HG03520 (cell line): Measurements from ENCODE around the gene ZNF414.
"Not testable (repeated sequence)": the region's sequence is repeated elsewhere in the genome, so short reads cannot be mapped to it uniquely, and the experiment has no call there.

Source experiments
- ATAC-seq: cut with Tn5 transposase; IDR thresholded peaks from one replicate; pipeline ENCODE4 v1.9.1; 2021; ENCODE audit warnings: mild to moderate bottlenecking, moderate library complexity; ENCODE audit not compliant: unreplicated experiment

The ZNF414 gene

DNA sequence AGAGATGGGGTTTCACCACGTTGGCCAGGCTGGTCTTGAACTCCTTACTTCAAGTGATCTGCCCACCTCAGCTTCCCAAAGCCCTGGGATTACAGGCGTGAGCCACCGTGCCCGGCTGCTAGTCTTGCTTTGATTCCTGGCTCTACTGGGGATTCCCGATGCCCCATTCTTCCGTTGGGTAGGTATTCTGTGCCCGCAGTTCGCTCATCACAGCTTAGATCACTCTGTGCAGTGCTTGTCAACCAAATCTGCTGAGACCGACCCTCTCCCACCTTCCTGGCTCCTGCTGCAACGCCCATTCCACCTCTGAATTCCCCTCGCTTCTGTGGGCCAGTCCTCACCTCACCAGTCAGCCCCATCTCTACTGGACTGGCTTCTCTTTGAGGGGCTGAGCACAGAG lies 4.6 kb upstream of the ZNF414 start:
- ATAC-seq: no peak

DNA sequence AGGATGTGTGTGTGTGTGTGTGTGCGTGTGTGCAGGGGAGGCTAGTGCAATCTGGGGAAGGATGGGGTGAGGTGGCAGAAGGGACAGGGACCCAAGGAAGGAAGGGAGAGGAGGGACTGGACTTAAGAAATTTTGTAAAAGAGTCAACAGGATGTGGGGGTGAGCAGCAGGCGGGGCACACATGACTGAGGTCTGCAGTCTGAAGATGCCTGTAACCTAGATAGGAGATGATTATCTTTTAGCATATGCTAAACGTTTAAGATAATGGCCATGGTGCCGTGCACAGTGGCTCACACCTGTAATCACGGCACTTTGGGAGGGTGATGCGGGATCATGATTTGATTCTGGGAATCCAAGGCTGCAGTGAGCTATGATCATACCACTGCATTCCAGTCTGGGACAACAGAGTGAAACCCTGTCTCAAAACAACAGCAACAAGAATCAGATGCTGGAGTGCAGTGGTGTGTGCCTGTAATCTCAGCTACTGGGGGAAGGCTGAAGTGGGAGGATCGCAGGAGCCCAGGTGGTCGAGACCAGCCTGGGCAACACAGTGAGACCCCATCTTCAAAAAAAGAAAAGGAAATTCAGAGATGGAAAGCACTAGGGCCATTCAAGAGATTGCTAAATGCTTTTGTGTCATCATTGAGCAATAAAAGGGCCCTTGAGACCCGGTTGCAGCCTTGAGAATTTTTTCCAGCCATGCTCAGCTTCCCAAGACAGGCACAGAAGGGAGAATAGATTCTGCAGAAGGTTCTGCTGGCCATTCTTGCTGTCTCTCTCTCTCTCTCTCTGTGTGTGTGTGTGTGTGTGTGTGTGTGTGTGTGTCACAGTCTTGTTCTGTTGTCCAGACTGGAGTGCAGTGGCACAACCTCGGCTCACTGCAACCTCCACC lies 3.8 kb upstream of the ZNF414 start:
- ATAC-seq: no peak

DNA sequence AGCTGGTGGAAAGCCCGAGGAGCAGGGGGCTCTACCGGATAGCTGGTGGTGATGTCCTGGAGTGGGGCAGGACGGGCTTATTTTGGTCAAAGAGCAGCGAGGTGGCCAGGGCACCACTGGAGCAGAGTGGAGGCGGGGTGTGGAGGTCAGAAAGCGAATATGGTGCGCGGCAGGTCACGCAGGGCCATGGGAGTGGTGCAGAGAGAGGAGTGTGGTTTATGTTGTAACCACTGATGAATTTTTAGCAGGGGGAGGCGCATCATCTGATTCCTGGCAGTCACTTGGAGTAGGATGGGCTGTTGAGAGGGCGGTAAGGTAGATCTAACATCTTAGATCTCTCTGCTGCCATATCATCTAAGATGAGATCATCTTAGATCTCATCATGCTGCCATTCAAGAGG lies 1.4 kb upstream of the ZNF414 start:
- no peak for ATAC-seq

DNA sequence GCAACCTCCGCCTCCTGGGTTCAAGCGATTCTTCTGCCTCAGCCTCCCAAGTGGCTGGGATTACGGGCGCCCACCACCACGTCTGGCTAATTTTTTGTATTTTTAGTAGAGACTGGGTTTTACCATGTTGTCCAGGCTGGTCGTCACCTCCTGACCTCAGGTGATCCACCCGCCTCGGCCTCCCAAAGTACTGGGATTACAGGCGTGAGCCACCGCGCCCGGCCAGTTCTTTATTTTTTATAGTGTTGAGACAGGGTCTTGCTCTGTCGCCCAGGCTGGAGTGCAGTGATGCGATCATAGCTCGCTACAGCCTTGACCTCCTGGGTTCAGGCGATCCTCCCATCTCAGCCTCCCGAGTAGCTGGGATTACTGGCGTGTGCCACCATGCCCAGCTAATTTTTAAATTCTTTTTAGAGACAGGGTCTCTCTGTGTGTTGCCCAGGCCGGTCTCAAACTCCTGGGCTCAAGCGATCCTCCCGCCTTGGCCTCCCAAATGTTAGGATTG lies 590 bp upstream of the ZNF414 start:
- ATAC-seq: not testable (repeated sequence)

- ATAC-seq: no peak
These were observed 806 bp downstream of the ZNF414 start for GRCh38 chr19:8513036-8513686.

DNA sequence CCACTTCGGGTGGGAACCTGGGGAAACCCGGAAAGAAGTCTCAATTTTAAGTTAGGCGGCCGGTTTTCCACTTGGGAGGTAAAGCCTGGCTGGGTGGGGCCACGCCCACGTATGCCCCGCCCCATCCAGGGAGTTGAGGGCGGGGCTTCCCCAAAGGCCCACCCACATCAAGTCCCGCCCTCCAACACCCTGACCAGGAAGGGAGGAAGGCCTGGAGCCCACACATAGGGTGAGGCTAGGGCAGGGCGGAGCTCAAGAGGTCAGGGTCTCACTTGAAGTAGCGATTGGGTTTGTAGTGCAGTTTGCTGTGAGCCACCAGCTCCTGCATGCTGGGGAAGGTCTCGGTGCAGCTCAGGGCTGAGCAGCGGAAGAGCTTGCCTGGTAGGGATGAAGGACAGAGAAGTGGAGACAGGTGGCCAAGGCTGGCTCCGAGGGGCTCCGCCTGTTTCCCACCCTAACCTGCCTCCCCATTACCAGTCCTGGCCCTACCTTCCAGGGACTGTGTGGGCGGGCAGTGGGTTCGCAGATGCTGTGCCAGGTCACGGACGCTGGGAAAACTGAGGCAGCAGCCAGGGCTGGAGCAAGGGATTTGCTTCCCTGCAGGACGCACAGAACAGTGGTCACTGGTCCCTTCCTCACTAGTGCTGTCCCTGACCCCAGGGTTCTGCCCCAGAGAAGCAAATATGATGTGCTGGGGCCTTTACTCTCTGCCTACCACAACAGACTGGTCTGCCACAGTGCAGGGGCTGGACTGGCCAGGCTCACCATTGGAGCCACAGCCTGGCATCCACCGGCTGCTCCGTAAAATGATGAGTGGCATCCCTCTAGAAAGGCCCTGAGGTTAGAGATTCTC lies 1.6 kb downstream of the ZNF414 start:
- no peak for ATAC-seq

DNA sequence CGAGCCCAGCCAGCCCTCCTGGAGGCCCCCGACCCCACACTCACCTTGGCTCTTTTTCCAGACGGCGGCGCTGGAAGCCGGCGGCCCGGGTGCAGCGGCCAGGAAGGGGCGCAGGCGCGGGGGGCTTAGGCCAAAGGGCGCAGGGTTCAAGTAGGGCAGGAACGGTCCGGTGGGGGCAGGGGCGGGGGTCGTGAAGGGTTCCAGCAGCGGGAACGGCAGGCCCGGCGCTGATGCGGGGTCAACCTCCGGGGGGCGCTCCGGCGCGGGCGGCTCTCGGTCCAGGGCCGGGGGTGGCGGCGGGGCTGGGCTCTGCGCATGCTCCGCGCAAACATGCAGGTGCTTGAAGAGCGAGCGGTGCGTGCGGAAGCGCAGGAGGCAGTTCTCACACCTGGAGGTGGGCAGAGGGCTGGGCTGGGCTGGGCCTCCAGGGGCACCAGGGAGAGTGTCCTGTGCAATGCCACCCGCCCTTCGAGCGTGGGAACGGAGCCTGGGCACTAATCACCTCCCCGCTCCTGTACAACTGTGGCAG lies 2.3 kb downstream of the ZNF414 start:
- ATAC-seq: no peak

DNA sequence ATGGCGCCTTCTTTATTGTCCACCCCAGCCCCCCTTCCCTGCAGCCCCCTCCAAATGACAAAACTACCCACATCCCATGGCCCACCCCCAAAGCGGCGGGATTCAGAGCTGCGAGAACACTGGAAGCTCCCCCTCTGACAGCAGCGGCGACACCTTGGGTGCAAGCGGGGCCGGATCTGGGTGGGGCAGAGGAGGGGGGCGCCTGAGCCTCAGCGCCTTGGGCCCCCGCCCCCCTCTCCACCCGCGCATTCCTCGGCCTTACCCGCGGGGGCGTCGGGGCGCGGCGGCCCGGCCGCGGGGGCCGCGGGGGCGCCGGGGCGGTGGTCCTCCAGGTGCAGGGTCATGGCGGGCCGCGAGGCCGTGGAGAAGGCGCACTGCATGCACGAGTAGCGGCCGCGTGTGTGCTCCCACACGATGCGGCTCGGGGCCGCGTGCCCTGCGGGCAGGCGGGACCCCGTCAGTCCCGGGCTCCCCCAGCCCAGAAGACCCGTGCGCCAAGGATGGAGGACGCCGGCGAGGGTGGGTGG lies 3.3 kb downstream of the ZNF414 start:
- no peak for ATAC-seq

GRCh38 chr19:8506402-8506957 lies 7.5 kb downstream of the ZNF414 start:
- no peak for ATAC-seq

DNA sequence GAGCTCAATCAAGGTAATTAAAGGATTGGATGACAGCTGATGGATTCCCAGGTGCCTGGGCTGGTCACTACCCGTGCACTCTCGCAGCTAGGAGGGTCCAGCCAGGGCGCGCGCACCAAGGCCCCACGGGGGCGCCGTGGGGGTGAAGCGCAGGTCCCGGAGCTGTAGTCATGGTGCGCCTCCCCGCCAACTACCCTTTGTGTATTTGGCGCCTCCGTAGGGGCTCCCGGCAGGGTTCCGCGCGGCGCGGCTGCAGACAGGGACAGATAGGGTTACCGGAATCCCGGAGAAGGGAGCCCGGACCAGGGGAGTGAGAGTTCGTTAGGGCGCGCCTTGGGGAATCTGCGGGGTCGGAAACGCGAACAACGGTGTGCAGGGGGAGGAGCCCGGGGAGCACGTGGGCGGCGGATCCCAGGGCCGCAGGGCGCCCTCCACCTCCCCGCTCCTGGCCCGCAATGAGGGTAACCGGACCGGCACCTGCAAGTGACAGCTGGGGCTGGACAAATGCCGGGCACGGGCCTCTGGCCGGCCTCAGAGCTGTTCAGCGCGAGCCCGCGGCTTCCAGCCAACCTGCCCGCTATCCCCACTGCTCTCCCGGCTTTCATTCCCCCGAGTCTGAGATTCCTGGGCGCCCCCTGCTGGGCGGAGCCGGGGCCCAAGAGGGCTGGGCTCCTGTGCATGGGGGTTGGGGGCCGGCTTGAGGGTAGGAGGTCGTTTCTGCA lies 8.1 kb downstream of the ZNF414 start:
- ATAC-seq: no peak

DNA sequence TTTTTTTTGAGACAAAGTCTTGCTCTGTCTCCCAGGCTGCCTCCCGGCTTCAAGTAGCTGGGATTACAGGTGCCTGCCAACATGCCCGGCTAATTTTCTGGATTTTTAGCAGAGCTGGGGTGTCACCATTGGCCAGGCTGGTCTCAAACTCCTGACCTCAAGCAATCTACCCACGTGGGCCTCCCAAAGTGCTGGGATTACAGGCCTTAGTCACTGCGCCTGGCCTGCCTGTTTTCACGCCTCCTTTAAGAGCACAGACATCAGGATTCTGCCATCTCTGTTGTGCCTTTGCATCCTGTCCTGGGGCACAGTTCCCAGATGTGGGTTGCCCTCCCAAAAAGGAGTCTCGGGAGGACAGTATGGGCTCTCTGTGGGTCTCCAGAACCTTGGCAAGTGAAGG lies 9.0 kb downstream of the ZNF414 start:
- ATAC-seq: no peak

DNA sequence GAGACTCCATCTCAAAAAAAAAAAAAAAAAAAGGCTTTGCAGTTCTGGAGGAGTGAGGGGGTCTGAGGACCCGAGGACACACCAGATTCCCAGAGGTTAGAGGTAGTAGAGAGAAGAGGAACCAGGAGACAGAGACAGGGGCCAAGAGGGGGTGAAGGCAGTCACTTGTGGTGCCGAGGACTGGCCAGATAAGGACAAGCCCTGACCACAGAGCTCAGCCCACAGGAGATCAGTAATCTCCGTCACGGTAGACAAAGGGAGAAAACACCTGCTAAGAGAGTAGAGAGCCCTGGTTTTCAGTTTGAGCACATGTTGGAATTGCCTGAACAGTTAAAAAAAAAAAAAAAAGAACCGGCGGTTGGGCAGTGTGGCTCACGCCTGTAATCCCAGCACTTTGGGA lies 9.8 kb downstream of the ZNF414 start:
- ATAC-seq: no peak

GRCh38 chr19:8503510-8503909 lies 10.5 kb downstream of the ZNF414 start:
- ATAC-seq: no peak

DNA sequence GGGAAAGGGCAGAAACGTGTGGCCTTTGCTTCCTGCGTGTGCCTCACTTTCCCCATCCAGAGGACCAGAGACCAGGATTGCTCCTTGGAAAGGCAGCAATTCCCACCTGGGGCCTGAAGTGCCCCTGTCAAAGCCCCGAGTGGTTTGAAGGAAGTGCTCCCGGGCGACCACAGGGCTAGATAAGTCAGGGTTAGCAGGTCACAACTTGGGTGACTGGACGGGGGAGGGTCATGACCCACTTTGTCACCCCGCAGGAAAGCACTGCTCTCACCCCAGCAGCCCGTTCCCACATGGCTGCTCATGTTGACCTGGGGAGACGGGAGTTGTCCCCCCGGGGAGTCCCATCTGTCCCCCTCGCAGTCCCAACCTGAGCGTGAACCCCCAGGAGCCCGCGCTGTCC lies 12.0 kb downstream of the ZNF414 start:
- ATAC-seq: no peak

DNA sequence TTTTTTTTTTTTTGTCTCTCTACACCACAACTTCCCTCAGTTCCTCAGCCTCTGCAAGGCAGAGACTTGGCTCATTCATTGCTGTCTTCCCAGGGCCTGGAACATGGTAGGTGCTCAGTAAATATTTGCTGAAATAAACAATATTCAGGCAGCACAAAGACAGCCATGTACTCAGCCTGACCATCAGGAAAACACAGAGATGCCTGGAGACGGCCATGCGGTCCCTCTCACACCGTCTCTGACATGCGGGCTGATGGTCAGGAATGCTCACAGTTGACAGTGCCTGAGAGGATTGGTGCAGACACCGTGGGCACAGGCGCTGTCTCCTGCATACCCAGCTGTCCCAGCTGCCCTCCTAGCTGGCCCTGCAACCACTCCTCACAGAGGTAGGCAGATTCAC lies 12.5 kb downstream of the ZNF414 start:
- ATAC-seq: no peak

- no peak for ATAC-seq
These were observed 13.8 kb downstream of the ZNF414 start for GRCh38 chr19:8500158-8500557.

DNA sequence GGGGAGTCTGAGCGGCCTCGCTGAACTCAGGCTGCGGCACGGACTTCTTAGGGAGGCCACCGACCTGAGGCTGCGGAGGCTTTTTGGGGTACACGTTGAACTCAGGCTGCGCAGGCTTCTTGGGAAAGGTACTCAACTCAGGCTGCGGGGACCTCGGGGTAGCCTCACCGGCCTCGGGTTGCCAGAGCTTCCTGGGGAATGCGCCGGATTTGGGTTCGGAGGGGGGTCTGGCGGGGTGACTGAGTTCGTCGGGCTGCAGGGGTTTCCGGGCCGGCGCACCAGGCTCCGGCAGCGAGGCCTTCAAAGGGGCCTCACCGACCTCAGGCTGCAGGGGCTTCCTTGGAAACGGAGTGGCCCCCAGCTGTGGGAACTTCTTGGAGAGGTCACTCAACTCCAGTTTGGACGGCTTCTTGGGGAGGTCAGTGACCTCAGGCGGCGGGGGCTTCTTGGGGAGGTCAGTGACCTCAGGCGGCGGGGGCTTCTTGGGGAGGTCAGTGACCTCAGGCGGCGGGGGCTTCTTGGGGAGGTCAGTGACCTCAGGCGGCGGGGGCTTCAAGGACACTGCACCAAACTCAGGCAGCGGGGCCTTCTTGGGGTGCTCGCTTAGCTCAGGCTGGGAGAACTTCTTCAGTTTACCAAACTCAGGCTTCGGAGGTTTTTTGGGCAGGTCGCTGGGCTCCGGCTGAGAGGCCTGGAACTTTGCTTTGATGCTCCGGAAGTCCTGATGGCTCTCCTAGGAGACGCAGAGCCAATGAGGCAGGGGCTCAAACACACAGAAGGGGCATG lies 14.7 kb downstream of the ZNF414 start:
- no peak for ATAC-seq

- ATAC-seq: no peak
These were observed 15.7 kb downstream of the ZNF414 start for GRCh38 chr19:8498295-8498694.

GRCh38 chr19:8494158-8494557 lies 19.8 kb downstream of the ZNF414 start:
- no peak for ATAC-seq
